GM12892 (cell line): ENCODE data around the gene SLC14A1.

Experiments used
- POLR2A ChIP-seq: IDR thresholded peaks from 2 replicates; pipeline ENCODE4 v1.6.1; 2011; ENCODE audit warnings: low read depth, low read length, control low read depth
- POLR2AphosphoS5 ChIP-seq: IDR thresholded peaks from 2 replicates; pipeline ENCODE4 v1.6.1; 2011; ENCODE audit warnings: low read depth, low read length, control low read depth
- TAF1 ChIP-seq: IDR thresholded peaks from 2 replicates; pipeline ENCODE4 v1.6.1; 2011; ENCODE audit warnings: low read depth, mild to moderate bottlenecking, control low read depth, low read length, borderline replicate concordance

DNA sequence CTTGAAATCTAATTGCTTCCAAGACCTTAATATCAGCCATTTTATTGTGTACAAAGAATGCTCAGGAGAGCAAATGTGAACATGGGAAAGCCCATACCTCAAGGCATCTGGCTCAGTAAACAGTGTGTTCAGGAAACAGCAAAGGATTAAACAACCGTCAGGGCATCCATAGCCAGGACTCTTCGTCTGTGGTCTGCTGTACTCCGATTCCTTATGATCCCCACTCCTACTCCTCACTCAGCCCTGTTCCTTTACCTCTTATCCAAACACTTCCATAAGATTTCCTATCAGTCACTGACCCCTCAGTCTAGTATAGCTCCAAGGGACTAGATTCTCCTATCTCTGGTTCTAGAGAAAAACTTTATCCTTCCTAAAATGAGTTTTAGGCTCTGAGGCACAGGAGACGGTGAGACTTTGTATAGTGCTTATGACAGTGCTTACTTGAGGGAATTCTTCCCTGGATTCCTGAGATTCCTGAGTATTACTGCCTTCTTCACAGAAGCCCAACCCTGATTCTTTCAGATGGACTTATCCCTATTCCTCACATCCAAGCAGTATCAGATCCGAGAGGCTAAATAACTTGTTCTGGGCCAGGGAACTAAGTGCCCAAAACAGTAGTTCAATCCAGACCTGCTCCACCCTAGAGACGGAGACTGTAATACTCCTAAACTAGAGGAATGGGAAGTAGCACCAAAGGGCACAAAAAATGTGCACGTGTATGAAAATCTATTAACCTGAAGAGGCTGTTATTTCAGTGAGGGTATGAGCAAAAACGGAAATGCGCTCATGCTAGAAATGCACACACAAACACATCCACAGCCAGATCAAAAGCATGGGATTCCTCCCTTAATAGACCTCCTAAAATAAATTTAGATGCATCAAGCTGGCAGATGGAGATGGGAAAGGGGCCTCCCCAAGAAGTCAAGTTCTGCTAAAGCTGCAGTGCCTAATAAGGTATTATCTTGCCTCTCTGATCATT is 59.4 kb downstream of the SLC14A1 start:
- no peak for TF ChIP-seq POLR2A
- no peak for TF ChIP-seq POLR2AphosphoS5
- no peak for TF ChIP-seq TAF1
